HG02981 (cell line): ENCODE data around the gene CRACDL.

Source experiments
- ATAC-seq: cut with Tn5 transposase; IDR thresholded peaks from one replicate; pipeline ENCODE4 v1.9.1; 2021; ENCODE audit warnings: mild to moderate bottlenecking, moderate library complexity; ENCODE audit not compliant: unreplicated experiment

CRACDL gene

DNA sequence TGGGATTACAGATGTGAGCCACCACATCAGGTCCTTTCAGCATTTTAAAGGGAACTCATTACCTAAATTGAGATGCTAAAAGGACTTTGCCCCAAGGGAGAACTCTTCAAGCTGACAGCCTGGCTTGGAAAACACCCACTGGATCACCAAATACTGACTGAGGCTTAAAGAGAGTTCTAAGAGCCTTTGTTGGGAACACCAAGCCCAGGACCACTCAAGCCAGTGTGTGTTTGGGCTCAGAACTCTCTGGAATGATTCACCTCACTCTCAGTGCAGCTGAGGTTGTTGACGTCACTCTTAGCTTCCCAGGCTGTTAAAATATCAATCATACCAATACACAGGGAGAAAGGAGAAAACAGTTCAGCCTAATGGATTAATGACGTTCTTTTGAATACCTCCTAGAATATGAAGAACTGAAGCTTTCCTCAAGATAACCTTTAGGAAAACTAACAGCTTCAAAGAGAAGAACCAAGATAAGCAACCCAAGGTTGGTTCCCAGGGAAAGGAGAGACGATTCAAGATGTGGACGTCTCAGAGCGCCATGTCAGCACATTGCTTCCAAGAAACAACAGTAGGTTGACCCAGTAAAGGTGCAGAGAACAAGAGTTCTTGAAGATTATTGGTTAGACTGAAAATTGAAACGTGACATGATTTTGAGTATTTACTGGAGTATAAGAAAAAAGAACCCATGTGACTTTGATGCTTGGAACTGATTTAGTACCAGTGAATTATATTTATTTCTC is 157.1 kb downstream of the CRACDL start:
- no peak for ATAC-seq

GRCh38 chr2:98778151-98778550 is 157.9 kb downstream of the CRACDL start:
- no peak for ATAC-seq

- ATAC-seq = no peak
Measured at GRCh38 chr2:98777710-98778109, 158.3 kb downstream of the CRACDL start.

DNA sequence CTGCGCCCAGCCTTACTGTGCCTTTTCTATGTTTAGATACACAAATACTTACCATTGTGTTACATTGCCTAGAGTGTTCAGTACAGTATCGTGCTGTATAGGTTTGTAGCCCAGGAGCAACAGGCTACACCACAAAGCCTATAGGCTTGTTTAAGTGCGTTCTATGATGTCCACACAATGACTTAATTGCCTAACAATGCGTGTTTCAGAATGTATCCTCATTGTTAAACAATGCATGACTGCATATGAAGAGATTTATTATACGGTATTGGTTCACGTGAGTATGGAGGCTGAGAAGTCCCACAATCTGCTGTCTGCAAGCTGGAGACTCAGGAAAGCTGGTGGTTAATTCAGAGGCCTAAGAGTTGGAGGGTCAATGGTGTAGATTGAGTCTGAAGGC is 158.9 kb downstream of the CRACDL start:
- no peak for ATAC-seq

GRCh38 chr2:98776136-98776535 is 159.9 kb downstream of the CRACDL start:
- ATAC-seq = no peak

- ATAC-seq = no peak
Measured at GRCh38 chr2:98775146-98775986, 160.7 kb downstream of the CRACDL start.

- no peak for ATAC-seq
Measured at GRCh38 chr2:98773907-98774306, 162.1 kb downstream of the CRACDL start.

GRCh38 chr2:98773169-98773568 is 162.9 kb downstream of the CRACDL start:
- ATAC-seq = no peak

- ATAC-seq = no peak
Measured at GRCh38 chr2:98772536-98772935, 163.5 kb downstream of the CRACDL start.

DNA sequence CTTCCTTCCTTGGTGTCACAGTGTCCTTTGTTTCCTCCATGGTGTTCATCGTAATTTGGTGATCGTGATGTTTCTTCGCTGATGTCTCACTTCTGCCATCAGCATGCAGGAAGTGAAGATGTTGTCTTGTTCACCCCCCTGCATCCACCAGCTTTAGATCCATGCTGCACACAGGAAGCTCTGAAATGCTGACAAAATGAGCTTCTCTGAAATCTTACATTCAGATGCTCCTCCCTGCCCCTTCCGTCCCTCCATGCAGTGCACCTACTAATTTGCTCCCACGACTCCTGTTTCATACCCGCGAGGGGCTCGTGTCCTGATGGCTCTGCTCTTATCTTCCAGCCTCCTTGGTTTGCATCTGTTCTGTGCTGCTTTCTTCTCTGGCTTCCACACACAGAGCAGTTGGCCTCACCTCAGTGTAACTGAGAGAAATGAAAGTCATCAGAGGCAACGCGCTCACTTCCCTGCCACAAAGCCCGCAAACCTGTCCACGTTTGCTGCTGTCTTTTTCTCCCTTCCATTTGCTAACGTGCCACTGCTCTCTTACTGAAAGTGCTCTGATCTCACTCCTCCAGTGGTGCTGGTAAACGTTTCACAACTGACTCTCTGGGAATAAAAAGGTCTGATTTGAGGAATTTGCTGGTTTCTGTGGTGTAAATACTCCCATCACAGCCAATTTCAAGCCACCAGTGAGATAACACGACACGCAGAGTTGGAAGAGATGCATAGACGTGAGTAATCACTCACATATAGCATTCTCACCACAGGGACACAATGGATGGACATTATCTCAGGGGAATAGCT is 164.1 kb downstream of the CRACDL start:
- no peak for ATAC-seq

GRCh38 chr2:98771264-98771663 is 164.8 kb downstream of the CRACDL start:
- ATAC-seq = no peak

DNA sequence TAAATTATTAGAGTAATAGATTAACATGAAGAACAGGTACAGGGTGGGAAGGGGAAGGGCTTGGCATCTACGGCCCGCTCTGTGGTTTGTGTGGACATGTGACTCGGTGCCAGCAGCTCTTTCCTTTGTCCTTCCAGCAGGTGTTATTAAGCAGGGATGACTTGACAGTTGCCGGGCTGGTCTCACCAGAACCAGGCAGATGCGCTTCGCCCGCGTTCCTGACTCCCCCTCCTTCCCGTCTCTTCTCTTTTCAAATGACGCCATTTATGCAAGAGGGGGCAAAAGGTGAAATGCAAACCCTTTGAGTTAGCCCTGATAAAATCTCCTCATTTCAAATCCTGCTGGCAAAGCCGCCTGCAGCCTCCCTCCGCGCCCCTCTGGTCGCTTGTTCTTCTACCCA is 166.2 kb downstream of the CRACDL start:
- no peak for ATAC-seq

GRCh38 chr2:98769114-98769476 is 166.9 kb downstream of the CRACDL start:
- no peak for ATAC-seq

DNA sequence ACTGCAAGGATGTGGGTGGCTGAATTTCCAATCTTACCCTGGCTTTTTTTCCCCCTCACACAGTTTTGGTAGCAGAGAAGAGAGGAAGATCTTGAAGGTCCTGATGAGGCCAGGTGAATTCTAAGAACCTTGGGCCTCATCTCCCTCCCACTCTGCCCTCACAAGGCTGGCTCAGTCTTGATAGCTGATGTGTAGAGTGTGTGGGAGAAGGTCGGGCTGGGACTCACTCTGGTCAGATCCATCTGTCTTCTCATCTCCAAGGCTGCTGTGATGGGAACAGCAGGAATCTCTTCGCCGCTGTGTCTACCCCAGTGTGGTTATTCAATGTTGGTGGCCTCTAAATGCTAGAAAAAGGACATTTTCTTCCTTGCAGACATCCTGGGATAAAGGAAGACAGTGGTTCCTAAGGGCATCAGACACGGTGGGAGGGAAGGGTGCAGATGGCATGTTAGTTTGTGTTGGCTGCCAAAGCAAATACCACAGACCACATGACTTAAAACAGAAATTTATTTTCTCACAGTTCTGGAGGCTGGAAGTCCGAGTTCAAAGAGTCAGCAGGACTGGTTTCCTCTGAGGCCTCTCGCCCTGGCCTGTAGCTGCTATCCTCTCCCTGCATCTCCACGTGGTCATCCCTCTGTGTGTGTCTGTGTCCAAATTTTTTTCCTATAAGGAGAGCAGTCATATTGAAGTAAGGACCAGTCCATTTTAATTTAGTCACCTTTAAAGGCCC is 167.5 kb downstream of the CRACDL start:
- no peak for ATAC-seq

DNA sequence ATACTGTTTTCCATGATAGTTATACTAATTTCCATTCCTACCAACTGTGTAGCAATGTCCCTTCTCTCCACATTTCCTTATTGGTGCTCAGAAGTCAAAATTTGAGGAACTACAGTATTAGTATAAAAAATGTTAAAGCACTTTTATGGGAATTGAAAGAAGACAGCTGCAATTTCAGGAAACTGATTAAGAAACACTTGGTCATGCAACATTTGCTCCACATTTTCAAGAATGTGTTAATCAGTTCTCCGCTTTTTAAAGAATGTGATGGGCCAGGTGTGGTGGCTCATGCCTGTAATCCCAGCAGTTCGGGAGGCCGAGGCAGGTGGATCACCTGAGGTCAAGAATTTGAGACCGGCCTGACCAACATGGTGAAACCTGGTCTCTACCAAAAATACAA is 171.5 kb downstream of the CRACDL start:
- no peak for ATAC-seq

DNA sequence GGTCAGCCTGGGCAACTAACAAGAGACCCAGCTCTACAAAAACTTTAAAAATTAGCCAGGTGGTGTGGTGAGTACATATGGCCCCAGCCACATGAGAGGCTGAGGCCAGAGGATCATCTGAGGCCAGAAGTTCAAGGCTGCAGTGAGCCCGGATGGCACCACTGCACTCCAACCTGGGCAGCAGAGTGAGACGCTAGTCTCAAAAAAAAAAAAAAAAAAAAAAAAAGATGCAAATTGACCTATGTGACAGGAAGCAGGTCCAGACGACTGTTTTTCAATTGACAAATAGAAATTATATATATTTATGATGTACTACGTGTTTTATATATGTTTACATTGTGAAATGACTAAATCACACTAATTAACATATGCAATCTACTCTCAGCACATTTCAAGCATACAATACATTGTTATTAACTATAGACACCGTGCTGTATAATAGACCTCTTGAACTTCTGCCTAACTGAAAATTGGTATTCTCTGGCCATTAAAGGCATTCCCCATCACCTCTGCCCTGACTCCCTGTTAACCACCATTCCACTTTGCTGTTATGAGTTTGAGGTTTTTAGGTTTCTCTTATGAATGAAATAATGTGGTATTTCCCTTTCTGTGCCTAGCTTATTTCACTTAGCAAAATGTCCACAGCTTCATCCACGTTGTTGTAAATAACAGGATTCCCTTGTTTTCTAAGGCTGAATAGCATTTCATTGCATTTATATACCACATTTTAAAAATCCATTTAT is 172.6 kb downstream of the CRACDL start:
- ATAC-seq = no peak

DNA sequence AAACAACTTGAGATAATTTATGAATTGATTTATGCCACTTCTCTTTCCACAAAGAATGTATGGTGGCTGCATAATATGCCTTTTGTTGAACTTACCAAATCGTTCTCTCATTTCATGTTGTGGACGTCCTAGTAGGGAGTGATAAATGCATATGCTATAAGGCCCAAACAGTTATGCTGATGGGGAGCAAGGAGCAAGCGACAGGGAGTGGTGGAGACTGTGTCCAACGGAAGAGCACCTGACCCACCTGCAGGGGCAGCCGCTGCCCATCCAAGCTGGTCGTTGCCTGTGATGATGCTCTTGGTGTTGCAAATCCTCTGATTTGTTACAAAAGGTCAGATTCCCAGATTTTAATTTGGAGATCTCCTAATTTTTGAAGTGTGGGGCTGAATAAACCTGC is 174.1 kb downstream of the CRACDL start:
- no peak for ATAC-seq

GRCh38 chr2:98761267-98761781 is 174.7 kb downstream of the CRACDL start:
- ATAC-seq = no peak

GRCh38 chr2:98759827-98760625 is 176.0 kb downstream of the CRACDL start:
- ATAC-seq = no peak
